OCI-LY1 (cell line): ENCODE measurements around the gene ANLN.

Experiments used
- EZH2 ChIP-seq: fragments of 200-600 bp; sonication (generic), shearing (Covaris generic); IDR thresholded peaks from 2 replicates; pipeline ENCODE4 v1.8.0; 2017; ENCODE audit warnings: borderline replicate concordance, mixed run types, mild to moderate bottlenecking, antibody characterized with exemption, low read length, moderate library complexity, mixed read lengths
- TF ChIP-seq, protein P1 (sequence below): fragments of 200-600 bp; sonication (generic), shearing (Covaris generic); IDR thresholded peaks from 2 replicates; pipeline ENCODE4 v1.5.1; 2017; ENCODE audit warnings: mild to moderate bottlenecking, antibody characterized with exemption, low read length, moderate library complexity, mixed read lengths

DNA sequence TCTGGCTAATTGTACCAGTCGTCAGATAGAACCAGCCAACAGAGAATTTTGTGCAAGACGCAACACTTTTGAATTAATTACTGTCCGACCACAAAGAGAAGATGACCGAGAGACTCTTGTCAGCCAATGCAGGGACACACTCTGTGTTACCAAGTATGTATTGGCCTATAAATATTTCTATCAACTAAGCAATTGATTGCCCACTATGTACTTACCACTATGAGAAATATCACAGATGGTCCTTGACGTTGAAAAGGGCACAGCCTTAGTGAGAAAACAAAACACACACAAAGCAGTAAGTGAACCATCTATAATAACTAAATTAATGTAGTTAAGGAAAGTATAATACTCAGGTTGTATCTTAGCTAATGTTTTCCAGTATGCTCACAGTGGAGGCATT, 60.0 kb downstream of the ANLN start:
- TF ChIP-seq, protein P1, sequence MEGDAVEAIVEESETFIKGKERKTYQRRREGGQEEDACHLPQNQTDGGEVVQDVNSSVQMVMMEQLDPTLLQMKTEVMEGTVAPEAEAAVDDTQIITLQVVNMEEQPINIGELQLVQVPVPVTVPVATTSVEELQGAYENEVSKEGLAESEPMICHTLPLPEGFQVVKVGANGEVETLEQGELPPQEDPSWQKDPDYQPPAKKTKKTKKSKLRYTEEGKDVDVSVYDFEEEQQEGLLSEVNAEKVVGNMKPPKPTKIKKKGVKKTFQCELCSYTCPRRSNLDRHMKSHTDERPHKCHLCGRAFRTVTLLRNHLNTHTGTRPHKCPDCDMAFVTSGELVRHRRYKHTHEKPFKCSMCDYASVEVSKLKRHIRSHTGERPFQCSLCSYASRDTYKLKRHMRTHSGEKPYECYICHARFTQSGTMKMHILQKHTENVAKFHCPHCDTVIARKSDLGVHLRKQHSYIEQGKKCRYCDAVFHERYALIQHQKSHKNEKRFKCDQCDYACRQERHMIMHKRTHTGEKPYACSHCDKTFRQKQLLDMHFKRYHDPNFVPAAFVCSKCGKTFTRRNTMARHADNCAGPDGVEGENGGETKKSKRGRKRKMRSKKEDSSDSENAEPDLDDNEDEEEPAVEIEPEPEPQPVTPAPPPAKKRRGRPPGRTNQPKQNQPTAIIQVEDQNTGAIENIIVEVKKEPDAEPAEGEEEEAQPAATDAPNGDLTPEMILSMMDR = no peak
- no peak for TF ChIP-seq EZH2
